SK-N-SH (cell line): ENCODE results near the gene KLHL13. TPM values are rescaled to one million over a fixed set of nuclear protein-coding genes. Genes with fewer than 3 reads are reported as not detected.

Experiments used
- CTCF ChIA-PET: fragments of 300-600, 350-600 bp; formaldehyde crosslinking; extraction: SDS; loops from one replicate; lab custom pipeline; 2021; lab: Yijun Ruan, JAX
- POLR2A ChIA-PET: fragments of 350-600 bp; sonication (Branson Sonifier 250); formaldehyde crosslinking; extraction: SDS; loops from one replicate; lab custom pipeline; 2020; ENCODE audit warnings: antibody characterized with exemption, inconsistent platforms; lab: Yijun Ruan, JAX
- DNase-seq: peaks from one replicate; pipeline ENCODE4 v3.0.0; 2012
- H2AFZ ChIP-seq: fragments of 200-600 bp; sonication (generic); 2 replicates; pipeline ENCODE4 v1.8.1; 2016; ENCODE audit warnings: antibody characterized with exemption, mild to moderate bottlenecking, low read depth
- H3F3A ChIP-seq: fragments of 200-600 bp; sonication (generic); replicated peaks from 2 replicates; pipeline ENCODE3; 2016; ENCODE audit warnings: antibody characterized with exemption, mild to moderate bottlenecking; ENCODE audit not compliant: insufficient read depth
- H3K27ac ChIP-seq, 2 experiments: fragments of 200-500 bp in 1 of 2; fragments of 200-600 bp in 1 of 2; sonication (Bioruptor generic) in 1 of 2; sonication (generic), shearing (Covaris generic) in 1 of 2; 2 replicates each; pipeline versions ENCODE4 v1.5.1 to v1.6.1; 2014 to 2016; ENCODE audit warnings: low read depth in 2 of 2, inconsistent platforms in 1 of 2, low read length in 1 of 2, mild to moderate bottlenecking in 1 of 2, mixed read lengths in 1 of 2
- H3K27me3 ChIP-seq: fragments of 200-600 bp; sonication (generic), shearing (Covaris generic); 2 replicates; pipeline ENCODE4 v1.6.1; 2016; ENCODE audit warnings: mixed run types; ENCODE audit not compliant: insufficient read depth
- H3K36me3 ChIP-seq, 2 experiments: fragments of 200-500 bp in 1 of 2; fragments of 200-600 bp in 1 of 2; sonication (Bioruptor generic) in 1 of 2; sonication (generic) in 1 of 2; replicated peaks in 1 of 2; 2 replicates each; pipeline versions ENCODE3 to v1.5.1; 2014 to 2016; ENCODE audit warnings: low read length in 1 of 2, mild to moderate bottlenecking in 1 of 2; ENCODE audit not compliant: insufficient read depth in 2 of 2, control insufficient read depth in 1 of 2
- H3K4me1 ChIP-seq, 2 experiments: fragments of 200-500 bp in 1 of 2; fragments of 200-600 bp in 1 of 2; sonication (Bioruptor generic) in 1 of 2; sonication (generic), shearing (Covaris generic) in 1 of 2; 2 replicates each; pipeline versions ENCODE4 v1.5.1 to v1.6.1; 2014 to 2016; ENCODE audit warnings: low read depth in 1 of 2, low read length in 1 of 2, mixed run types in 1 of 2; ENCODE audit not compliant: insufficient read depth in 2 of 2, control insufficient read depth in 1 of 2
- H3K4me2 ChIP-seq: fragments of 200-600 bp; sonication (generic), shearing (Covaris generic); 2 replicates; pipeline ENCODE4 v1.6.1; 2017; ENCODE audit warnings: mixed run types
- H3K4me3 ChIP-seq, 2 experiments: fragments of 200-500 bp in 1 of 2; fragments of 200-600 bp in 1 of 2; sonication (Bioruptor generic) in 1 of 2; sonication (generic), shearing (Covaris generic) in 1 of 2; 2 replicates each; pipeline versions ENCODE4 v1.5.1 to v1.8.1; 2014 to 2016; ENCODE audit warnings: low read depth in 2 of 2, inconsistent platforms in 1 of 2, low read length in 1 of 2, mild to moderate bottlenecking in 1 of 2, mixed read lengths in 1 of 2, moderate library complexity in 1 of 2
- H3K79me2 ChIP-seq: fragments of 200-600 bp; sonication (generic); 2 replicates; pipeline ENCODE4 v1.8.1; 2017; ENCODE audit warnings: mild to moderate bottlenecking; ENCODE audit not compliant: insufficient read depth
- H3K9ac ChIP-seq: fragments of 200-600 bp; sonication (generic); 2 replicates; pipeline ENCODE4 v1.6.1; 2017; ENCODE audit warnings: mixed run types
- H3K9me2 ChIP-seq: fragments of 200-600 bp; sonication (generic); 2 replicates; pipeline ENCODE4 v1.6.1; 2017; ENCODE audit warnings: mixed run types
- H3K9me3 ChIP-seq: fragments of 200-600 bp; sonication (generic); 2 replicates; pipeline ENCODE4 v1.6.1; 2017; ENCODE audit warnings: mixed run types, mild to moderate bottlenecking, moderate library complexity
- H4K20me1 ChIP-seq: fragments of 200-600 bp; sonication (generic); 2 replicates; pipeline ENCODE4 v1.6.1; 2017; ENCODE audit warnings: mild to moderate bottlenecking, mixed run types; ENCODE audit not compliant: insufficient read depth
- CHD2 ChIP-seq: fragments of 150-350 bp; IDR thresholded peaks from 2 replicates; pipeline ENCODE4 v1.6.1; 2018; ENCODE audit warnings: low read length; ENCODE audit not compliant: partially characterized antibody
- ELF1 ChIP-seq: IDR thresholded peaks from 2 replicates; pipeline ENCODE4 v1.4.0; 2012
- EP300 ChIP-seq, 2 experiments: IDR thresholded peaks; 2 replicates each; pipeline versions ENCODE4 v1.4.0 to v1.6.1; 2012; ENCODE audit warnings: borderline replicate concordance in 1 of 2, low read depth in 1 of 2, low read length in 1 of 2
- FOSL2 ChIP-seq: IDR thresholded peaks from 2 replicates; pipeline ENCODE4 v1.4.0; 2012; ENCODE audit warnings: low read depth, mild to moderate bottlenecking, moderate library complexity, borderline replicate concordance
- FOXJ3 ChIP-seq: sonication (generic); formaldehyde crosslinking; IDR thresholded peaks from 2 replicates; pipeline ENCODE4 v1.5.1; 2020; ENCODE audit warnings: mild to moderate bottlenecking, missing genetic modification reagents
- GABPA ChIP-seq: IDR thresholded peaks from 2 replicates; pipeline ENCODE4 v1.4.0; 2012; ENCODE audit warnings: low read depth, mild to moderate bottlenecking
- MEF2A ChIP-seq: IDR thresholded peaks from 2 replicates; pipeline ENCODE4 v1.4.0; 2012; ENCODE audit warnings: low read depth, borderline replicate concordance
- MXI1 ChIP-seq: IDR thresholded peaks from 2 replicates; pipeline ENCODE4 v1.6.1; 2012; ENCODE audit warnings: mild to moderate bottlenecking, low read depth, low read length, improper control_type of control experiment
- NFIC ChIP-seq: IDR thresholded peaks from 2 replicates; pipeline ENCODE4 v1.4.0; 2012; ENCODE audit warnings: borderline replicate concordance
- NRF1 ChIP-seq: IDR thresholded peaks from 2 replicates; pipeline ENCODE4 v1.6.1; 2012; ENCODE audit warnings: low read depth, mild to moderate bottlenecking, low read length
- RAD21 ChIP-seq: IDR thresholded peaks from 2 replicates; pipeline ENCODE4 v1.6.1; 2012; ENCODE audit warnings: mild to moderate bottlenecking, low read length
- RFX5 ChIP-seq: IDR thresholded peaks from 2 replicates; pipeline ENCODE4 v1.6.1; 2012; ENCODE audit warnings: mild to moderate bottlenecking, improper control_type of control experiment, low read length
- RXRA ChIP-seq: IDR thresholded peaks from 2 replicates; pipeline ENCODE4 v1.4.0; 2012; ENCODE audit warnings: low read depth, mild to moderate bottlenecking, borderline replicate concordance
- SIN3A ChIP-seq: IDR thresholded peaks from 2 replicates; pipeline ENCODE4 v1.6.1; 2012; ENCODE audit warnings: low read depth, mild to moderate bottlenecking, low read length, moderate library complexity, borderline replicate concordance
- SMC3 ChIP-seq: IDR thresholded peaks from 2 replicates; pipeline ENCODE4 v1.6.1; 2012; ENCODE audit warnings: low read depth, low read length, improper control_type of control experiment
- TAF1 ChIP-seq: IDR thresholded peaks from 2 replicates; pipeline ENCODE4 v1.6.1; 2012; ENCODE audit warnings: low read depth, mild to moderate bottlenecking, low read length, moderate library complexity, borderline replicate concordance
- TEAD4 ChIP-seq: IDR thresholded peaks from 2 replicates; pipeline ENCODE4 v1.4.0; 2012; ENCODE audit warnings: mild to moderate bottlenecking, borderline replicate concordance; ENCODE audit not compliant: insufficient read depth
- YY1 ChIP-seq: IDR thresholded peaks from 2 replicates; pipeline ENCODE4 v1.4.0; 2012; ENCODE audit warnings: low read depth, mild to moderate bottlenecking
- WGBS: methylation state at CpG from one replicate; pipeline ENCODE4 v1.1.6; 2017; ENCODE audit warnings: low lambda C conversion rate; 5-methylcytosine and 5-hydroxymethylcytosine counted together
- polyA plus RNA-seq, 3 experiments: library from polyadenylated mRNA; depleted of rRNA; stranded (reverse); fragments of >200 nt; gene quantifications; 2 replicates each; pipeline ENCODE4 v1.2.3, GENCODE V29; 2012
- TF ChIP-seq, protein P1 (sequence below): IDR thresholded peaks from 2 replicates; pipeline ENCODE4 v1.6.1; 2012; ENCODE audit warnings: mild to moderate bottlenecking, low read depth, low read length, moderate library complexity
- TF ChIP-seq, protein P2 (sequence below): IDR thresholded peaks from 2 replicates; pipeline ENCODE4 v1.4.0; 2012; ENCODE audit warnings: low read depth
- TF ChIP-seq, protein P3 (sequence below): IDR thresholded peaks from 2 replicates; pipeline ENCODE4 v1.4.0; 2012; ENCODE audit warnings: low read depth, borderline replicate concordance
- TF ChIP-seq, protein P4 (sequence below): IDR thresholded peaks from 2 replicates; pipeline ENCODE4 v1.4.0; 2012; ENCODE audit warnings: low read depth, borderline replicate concordance

Gene KLHL13, protein sequence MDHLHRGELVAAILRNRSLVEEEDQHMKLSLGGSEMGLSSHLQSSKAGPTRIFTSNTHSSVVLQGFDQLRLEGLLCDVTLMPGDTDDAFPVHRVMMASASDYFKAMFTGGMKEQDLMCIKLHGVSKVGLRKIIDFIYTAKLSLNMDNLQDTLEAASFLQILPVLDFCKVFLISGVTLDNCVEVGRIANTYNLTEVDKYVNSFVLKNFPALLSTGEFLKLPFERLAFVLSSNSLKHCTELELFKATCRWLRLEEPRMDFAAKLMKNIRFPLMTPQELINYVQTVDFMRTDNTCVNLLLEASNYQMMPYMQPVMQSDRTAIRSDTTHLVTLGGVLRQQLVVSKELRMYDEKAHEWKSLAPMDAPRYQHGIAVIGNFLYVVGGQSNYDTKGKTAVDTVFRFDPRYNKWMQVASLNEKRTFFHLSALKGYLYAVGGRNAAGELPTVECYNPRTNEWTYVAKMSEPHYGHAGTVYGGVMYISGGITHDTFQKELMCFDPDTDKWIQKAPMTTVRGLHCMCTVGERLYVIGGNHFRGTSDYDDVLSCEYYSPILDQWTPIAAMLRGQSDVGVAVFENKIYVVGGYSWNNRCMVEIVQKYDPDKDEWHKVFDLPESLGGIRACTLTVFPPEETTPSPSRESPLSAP
- 19.5 and 27.6 TPM in 2 replicates for polyA plus RNA-seq (2012; rRNA removed)
- polyA plus RNA-seq (2012; cell fraction: cytosol; rRNA removed), result 28.6 and 32.0 TPM in 2 replicates
- 11.2 and 21.6 TPM in 2 replicates for polyA plus RNA-seq (2012; cell fraction: nucleus; rRNA removed)

DNA sequence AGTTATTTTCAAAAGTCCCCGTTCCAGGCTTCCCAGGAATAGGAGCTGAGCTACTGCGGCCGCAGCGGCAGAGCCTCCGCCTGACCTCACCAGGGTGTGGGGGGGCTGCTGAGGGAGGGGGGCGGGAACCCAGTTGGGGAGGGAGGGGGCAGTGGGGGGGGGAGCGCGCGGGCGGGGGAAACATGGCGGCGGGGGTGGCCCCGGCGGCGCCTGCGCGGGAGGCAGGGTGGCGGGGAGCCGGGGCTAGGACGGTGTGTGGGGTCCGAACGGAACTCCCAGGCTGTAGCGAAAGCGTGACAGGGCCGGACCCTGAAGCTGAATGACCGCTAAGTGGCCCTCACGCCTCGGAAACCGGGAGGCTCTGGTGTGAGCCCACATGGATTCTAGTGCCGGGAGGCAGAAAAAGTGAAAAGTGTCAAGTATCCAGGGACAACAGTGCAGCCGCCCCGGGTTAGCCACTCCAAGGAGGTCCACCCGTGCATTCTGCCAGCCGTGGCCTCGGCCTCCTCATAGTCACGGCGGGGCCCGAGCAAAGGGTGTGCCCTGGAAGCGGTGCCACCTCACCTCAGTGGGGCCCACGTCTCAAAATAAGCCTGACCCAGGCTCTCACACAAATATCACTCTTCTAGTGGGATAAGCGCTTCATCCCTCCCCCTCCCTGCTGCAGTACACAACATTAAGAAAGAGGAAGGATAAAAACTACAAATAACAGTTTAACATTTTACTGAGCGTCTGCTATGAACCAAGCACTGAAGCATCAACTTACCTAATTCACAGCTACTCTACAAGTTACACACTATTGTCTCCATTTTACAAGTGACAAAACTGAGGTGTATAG is at the start of gene KLHL13:
KLHL13 (minus strand) TSS at position 98 of the 838 bp plus-strand sequence. CDS start 88,337 bp downstream, outside the sequence.
- Histone ChIP-seq H2AFZ (peak within 1 kb of the TSS; percentile 53), H3F3A (no peaks in the 10 kb centered on the region), H3K9me3 (no peaks in the 10 kb centered on the region), H3K9me2 (no peaks in the 10 kb centered on the region), H3K9ac (peak within 1 kb of the TSS; percentile 79), H3K4me2 (peak within 1 kb of the TSS; percentile 68), H4K20me1 (no peaks in the 10 kb centered on the region), H3K4me1 (peaks cover 0 to 5% of the 10 kb centered on the region in 2 experiments; a peak in 2 of 4 replicates), H3K36me3 (peaks cover 0 to 3% of the 10 kb centered on the region in 2 experiments), H3K4me3 (peak within 1 kb of the TSS; percentile 67 to 73), H3K27ac (peak within 1 kb of the TSS; percentile 78 to 94), H3K79me2 (peaks cover 46% of the 10 kb centered on the region), H3K27me3 (no peaks in the 10 kb centered on the region)
- 6% methylated on average over 23 of the region's 42 CpGs for WGBS
- DNase-seq, result peak; percentile 92
- TF ChIP-seq MXI1, result peak; percentile 75
- TF ChIP-seq RXRA, result no peak
- no peak for TF ChIP-seq MEF2A
- no peak for TF ChIP-seq SIN3A
- 0 out of 2 replicates have a peak, but pooled peaks have one; percentile 54 for TF ChIP-seq YY1
- TF ChIP-seq, protein P1, sequence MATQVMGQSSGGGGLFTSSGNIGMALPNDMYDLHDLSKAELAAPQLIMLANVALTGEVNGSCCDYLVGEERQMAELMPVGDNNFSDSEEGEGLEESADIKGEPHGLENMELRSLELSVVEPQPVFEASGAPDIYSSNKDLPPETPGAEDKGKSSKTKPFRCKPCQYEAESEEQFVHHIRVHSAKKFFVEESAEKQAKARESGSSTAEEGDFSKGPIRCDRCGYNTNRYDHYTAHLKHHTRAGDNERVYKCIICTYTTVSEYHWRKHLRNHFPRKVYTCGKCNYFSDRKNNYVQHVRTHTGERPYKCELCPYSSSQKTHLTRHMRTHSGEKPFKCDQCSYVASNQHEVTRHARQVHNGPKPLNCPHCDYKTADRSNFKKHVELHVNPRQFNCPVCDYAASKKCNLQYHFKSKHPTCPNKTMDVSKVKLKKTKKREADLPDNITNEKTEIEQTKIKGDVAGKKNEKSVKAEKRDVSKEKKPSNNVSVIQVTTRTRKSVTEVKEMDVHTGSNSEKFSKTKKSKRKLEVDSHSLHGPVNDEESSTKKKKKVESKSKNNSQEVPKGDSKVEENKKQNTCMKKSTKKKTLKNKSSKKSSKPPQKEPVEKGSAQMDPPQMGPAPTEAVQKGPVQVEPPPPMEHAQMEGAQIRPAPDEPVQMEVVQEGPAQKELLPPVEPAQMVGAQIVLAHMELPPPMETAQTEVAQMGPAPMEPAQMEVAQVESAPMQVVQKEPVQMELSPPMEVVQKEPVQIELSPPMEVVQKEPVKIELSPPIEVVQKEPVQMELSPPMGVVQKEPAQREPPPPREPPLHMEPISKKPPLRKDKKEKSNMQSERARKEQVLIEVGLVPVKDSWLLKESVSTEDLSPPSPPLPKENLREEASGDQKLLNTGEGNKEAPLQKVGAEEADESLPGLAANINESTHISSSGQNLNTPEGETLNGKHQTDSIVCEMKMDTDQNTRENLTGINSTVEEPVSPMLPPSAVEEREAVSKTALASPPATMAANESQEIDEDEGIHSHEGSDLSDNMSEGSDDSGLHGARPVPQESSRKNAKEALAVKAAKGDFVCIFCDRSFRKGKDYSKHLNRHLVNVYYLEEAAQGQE, result no peak
- peak; percentile 73 for TF ChIP-seq RAD21
- TF ChIP-seq, protein P2, sequence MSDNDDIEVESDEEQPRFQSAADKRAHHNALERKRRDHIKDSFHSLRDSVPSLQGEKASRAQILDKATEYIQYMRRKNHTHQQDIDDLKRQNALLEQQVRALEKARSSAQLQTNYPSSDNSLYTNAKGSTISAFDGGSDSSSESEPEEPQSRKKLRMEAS, result peak; percentile 37; the same call in 1 of the 2 replicates
- TF ChIP-seq CHD2, result no peak
- no peak for TF ChIP-seq FOSL2
- no peak for TF ChIP-seq ELF1
- peak; percentile 62 for TF ChIP-seq NRF1
- TF ChIP-seq GABPA, result no peak
- TF ChIP-seq TEAD4, result no peak
- TF ChIP-seq SMC3, result peak; percentile 45; the same call in 1 of the 2 replicates
- TF ChIP-seq, protein P3, sequence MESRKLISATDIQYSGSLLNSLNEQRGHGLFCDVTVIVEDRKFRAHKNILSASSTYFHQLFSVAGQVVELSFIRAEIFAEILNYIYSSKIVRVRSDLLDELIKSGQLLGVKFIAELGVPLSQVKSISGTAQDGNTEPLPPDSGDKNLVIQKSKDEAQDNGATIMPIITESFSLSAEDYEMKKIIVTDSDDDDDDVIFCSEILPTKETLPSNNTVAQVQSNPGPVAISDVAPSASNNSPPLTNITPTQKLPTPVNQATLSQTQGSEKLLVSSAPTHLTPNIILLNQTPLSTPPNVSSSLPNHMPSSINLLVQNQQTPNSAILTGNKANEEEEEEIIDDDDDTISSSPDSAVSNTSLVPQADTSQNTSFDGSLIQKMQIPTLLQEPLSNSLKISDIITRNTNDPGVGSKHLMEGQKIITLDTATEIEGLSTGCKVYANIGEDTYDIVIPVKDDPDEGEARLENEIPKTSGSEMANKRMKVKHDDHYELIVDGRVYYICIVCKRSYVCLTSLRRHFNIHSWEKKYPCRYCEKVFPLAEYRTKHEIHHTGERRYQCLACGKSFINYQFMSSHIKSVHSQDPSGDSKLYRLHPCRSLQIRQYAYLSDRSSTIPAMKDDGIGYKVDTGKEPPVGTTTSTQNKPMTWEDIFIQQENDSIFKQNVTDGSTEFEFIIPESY, result no peak
- no peak for TF ChIP-seq NFIC
- no peak for TF ChIP-seq RFX5
- no peak for TF ChIP-seq TAF1
- TF ChIP-seq EP300 (IDR thresholded peaks at IDR 0.05; ENCODE audit: borderline replicate concordance in 1 of 2, low read depth in 1 of 2, low read length in 1 of 2), result no peak
- 0 out of 2 replicates have a peak, but pooled peaks have one; percentile 23 for TF ChIP-seq FOXJ3 (CRISPR knock-in tag)
- TF ChIP-seq, protein P4, sequence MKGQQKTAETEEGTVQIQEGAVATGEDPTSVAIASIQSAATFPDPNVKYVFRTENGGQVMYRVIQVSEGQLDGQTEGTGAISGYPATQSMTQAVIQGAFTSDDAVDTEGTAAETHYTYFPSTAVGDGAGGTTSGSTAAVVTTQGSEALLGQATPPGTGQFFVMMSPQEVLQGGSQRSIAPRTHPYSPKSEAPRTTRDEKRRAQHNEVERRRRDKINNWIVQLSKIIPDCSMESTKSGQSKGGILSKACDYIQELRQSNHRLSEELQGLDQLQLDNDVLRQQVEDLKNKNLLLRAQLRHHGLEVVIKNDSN, result no peak
- CTCF ChIA-PET, result interaction anchor here (1.0 to 1.9 kb wide), 4 partner anchors 105 to 132 kb away, joined by 3 to 10 read pairs (median 4); no protein-coding TSS in a partner anchor
- POLR2A ChIA-PET, result interaction anchor here (0.7 to 1.9 kb wide), 5 partner anchors 72 to 134 kb away, joined by 3 to 10 read pairs (median 3); no protein-coding TSS in a partner anchor
